HUES6 (cell line): ENCODE data around the gene TOMT.
"Not testable (repeated sequence)": the region's sequence is repeated elsewhere in the genome, so short reads cannot be mapped to it uniquely, and the experiment has no call there.

ENCODE experiments used
- H3K27ac ChIP-seq: 2 replicates; pipeline ENCODE4 v1.7.0; 2013; ENCODE audit warnings: low read depth, mild to moderate bottlenecking, low read length, inconsistent platforms
- H3K27me3 ChIP-seq: 2 replicates; pipeline ENCODE4 v1.6.1; 2013; ENCODE audit warnings: low read length; ENCODE audit not compliant: control insufficient read depth, insufficient read depth
- H3K36me3 ChIP-seq: 2 replicates; pipeline ENCODE4 v1.6.1; 2013; ENCODE audit warnings: low read length; ENCODE audit not compliant: control insufficient read depth, insufficient read depth
- H3K4me1 ChIP-seq: 2 replicates; pipeline ENCODE4 v1.6.1; 2013; ENCODE audit warnings: low read length; ENCODE audit not compliant: control insufficient read depth, insufficient read depth
- H3K4me3 ChIP-seq: 2 replicates; pipeline ENCODE4 v1.5.1; 2013; ENCODE audit warnings: low read depth, low read length
- H3K9ac ChIP-seq: one replicate; pipeline ENCODE4 v1.6.1; 2013; ENCODE audit warnings: mild to moderate bottlenecking, low read length
- H3K9me3 ChIP-seq: 2 replicates; pipeline ENCODE4 v1.6.1; 2013; ENCODE audit warnings: low read depth, low read length; ENCODE audit not compliant: control insufficient read depth, insufficient read depth

Gene TOMT

GRCh38 chr11:72127923-72128322 is 22.2 kb downstream of the TOMT start:
- peaks cover 28% of the 10 kb centered on the region for H3K9me3 ChIP-seq
- no peak overlapping the region for H3K9ac ChIP-seq
- no peaks in the 10 kb centered on the region for H3K4me1 ChIP-seq
- H3K4me3 ChIP-seq = no peak overlapping the region
- peaks cover under 1% of the 10 kb centered on the region; the same call in 1 of the 2 replicates for H3K27me3 ChIP-seq
- H3K36me3 ChIP-seq = no peaks in the 10 kb centered on the region
- no peak overlapping the region for H3K27ac ChIP-seq

GRCh38 chr11:72129381-72129780 is 23.7 kb downstream of the TOMT start:
- Histone ChIP-seq H3K36me3 (no peaks in the 10 kb centered on the region), H3K4me1 (no peaks in the 10 kb centered on the region), H3K9ac (no peak overlapping the region), H3K4me3 (no peak overlapping the region), H3K27ac (no peak overlapping the region), H3K27me3 (peaks cover 4% of the 10 kb centered on the region), H3K9me3 (peaks cover 27% of the 10 kb centered on the region)

- no peak overlapping the region for H3K4me3 ChIP-seq
- peaks cover 4% of the 10 kb centered on the region for H3K27me3 ChIP-seq
- no peaks in the 10 kb centered on the region for H3K36me3 ChIP-seq
- H3K9me3 ChIP-seq = peaks cover 17% of the 10 kb centered on the region
- H3K4me1 ChIP-seq = no peaks in the 10 kb centered on the region
- H3K9ac ChIP-seq = no peak overlapping the region
- no peak overlapping the region for H3K27ac ChIP-seq
Measured at GRCh38 chr11:72132646-72133045, 26.9 kb downstream of the TOMT start.

GRCh38 chr11:72135473-72135872 is 29.7 kb downstream of the TOMT start, which contains the start of gene FOLR3:
TSS of gene FOLR3 (plus strand) at chr11:72135725. CDS start at chr11:72135953, 228 bp downstream.
- not testable (repeated sequence) for H3K36me3 ChIP-seq, H3K9me3 ChIP-seq, H3K4me3 ChIP-seq, H3K4me1 ChIP-seq, H3K27ac ChIP-seq, H3K9ac ChIP-seq, H3K27me3 ChIP-seq

GRCh38 chr11:72135891-72136683 is 30.4 kb downstream of the TOMT start:
- Histone ChIP-seq H3K9ac (no peak overlapping the region), H3K27me3 (peaks cover 5% of the 10 kb centered on the region), H3K36me3 (no peaks in the 10 kb centered on the region), H3K9me3 (no peaks in the 10 kb centered on the region), H3K4me3 (no peak overlapping the region), H3K4me1 (peaks cover 2% of the 10 kb centered on the region; the same call in 1 of the 2 replicates), H3K27ac (no peak overlapping the region)

- H3K9me3 ChIP-seq = no peaks in the 10 kb centered on the region
- peaks cover 8% of the 10 kb centered on the region for H3K27me3 ChIP-seq
- H3K27ac ChIP-seq = no peak overlapping the region
- no peaks in the 10 kb centered on the region for H3K36me3 ChIP-seq
- peaks cover 4% of the 10 kb centered on the region; the same call in 1 of the 2 replicates for H3K4me1 ChIP-seq
- no peak overlapping the region for H3K4me3 ChIP-seq
- no peak overlapping the region for H3K9ac ChIP-seq
Measured at GRCh38 chr11:72136684-72137262, 31.0 kb downstream of the TOMT start.

GRCh38 chr11:72138821-72139390 is 33.2 kb downstream of the TOMT start:
- Histone ChIP-seq H3K27me3 (peaks cover 3% of the 10 kb centered on the region; the same call in 1 of the 2 replicates), H3K4me1 (peaks cover 4% of the 10 kb centered on the region; the same call in 1 of the 2 replicates), H3K36me3 (no peaks in the 10 kb centered on the region), H3K4me3 (no peak overlapping the region), H3K27ac (no peak overlapping the region), H3K9me3 (no peaks in the 10 kb centered on the region), H3K9ac (no peak overlapping the region)

- peaks cover 3% of the 10 kb centered on the region; the same call in 1 of the 2 replicates for H3K27me3 ChIP-seq
- no peaks in the 10 kb centered on the region for H3K36me3 ChIP-seq
- H3K9ac ChIP-seq = no peak overlapping the region
- H3K4me3 ChIP-seq = no peak overlapping the region
- no peak overlapping the region for H3K27ac ChIP-seq
- no peaks in the 10 kb centered on the region for H3K9me3 ChIP-seq
- H3K4me1 ChIP-seq = peaks cover 4% of the 10 kb centered on the region; the same call in 1 of the 2 replicates
Measured at GRCh38 chr11:72139500-72139899, 33.8 kb downstream of the TOMT start.

GRCh38 chr11:72140661-72141060 is 34.9 kb downstream of the TOMT start:
- H3K27ac ChIP-seq = no peak overlapping the region

GRCh38 chr11:72141066-72141465 is 35.3 kb downstream of the TOMT start:
- Histone ChIP-seq H3K9me3 (no peaks in the 10 kb centered on the region), H3K27ac (no peak overlapping the region)

More at GRCh38 chr11:72140661-72141060, 34.9 kb downstream of the TOMT start:
- Histone ChIP-seq H3K9me3 (no peaks in the 10 kb centered on the region), H3K27me3 (peaks cover 3% of the 10 kb centered on the region; the same call in 1 of the 2 replicates), H3K4me1 (peaks cover 4% of the 10 kb centered on the region; the same call in 1 of the 2 replicates), H3K9ac (no peak overlapping the region), H3K36me3 (no peaks in the 10 kb centered on the region), H3K4me3 (no peak overlapping the region)

GRCh38 chr11:72142086-72142485 is 36.4 kb downstream of the TOMT start:
- not testable (repeated sequence) for H3K4me1 ChIP-seq, H3K27ac ChIP-seq, H3K4me3 ChIP-seq, H3K9me3 ChIP-seq, H3K27me3 ChIP-seq, H3K36me3 ChIP-seq, H3K9ac ChIP-seq

More at GRCh38 chr11:72141066-72141465, 35.3 kb downstream of the TOMT start:
- Histone ChIP-seq H3K36me3 (no peaks in the 10 kb centered on the region), H3K4me3 (no peak overlapping the region), H3K4me1 (peaks cover 4% of the 10 kb centered on the region; the same call in 1 of the 2 replicates), H3K9ac (no peak overlapping the region), H3K27me3 (peaks cover 3% of the 10 kb centered on the region; the same call in 1 of the 2 replicates)
